HepG2 (cell line): ENCODE measurements around the gene SLC19A1. TPM values are rescaled to one million over a fixed set of nuclear protein-coding genes. Genes with fewer than 3 reads are reported as not detected.

Source experiments
- ATAC-seq: fragments of 200-7000 bp; cut with Tn5 transposase; 3 replicates; pipeline ENCODE4 v1.9.1; 2020; ENCODE audit warnings: mild to moderate bottlenecking, moderate library complexity
- BruUV-seq: library from RNA; stranded (reverse); fragments of 400-500 nt; replicated peaks from 2 replicates; lab custom pipeline; 2021; lab: Mats Ljungman, UMichigan
- CTCF ChIA-PET: fragments of 300-600 bp; formaldehyde crosslinking; extraction: SDS; loops from one replicate; lab custom pipeline; 2021; ENCODE audit warnings: low total read pairs, inconsistent platforms, low intra/inter-chr PET ratio; lab: Yijun Ruan, JAX
- POLR2A ChIA-PET: fragments of 350-600 bp; sonication (Branson Sonifier 250); formaldehyde crosslinking; loops from one replicate; lab custom pipeline; 2020; ENCODE audit warnings: antibody characterized with exemption, inconsistent platforms; lab: Yijun Ruan, JAX
- DNase-seq: peaks from one replicate; pipeline ENCODE4 v3.0.0-alpha.2; 2015; ENCODE audit warnings: low spot score
- FAIRE-seq: peaks from 3 replicates; lab custom pipeline; 2011; peaks lifted over from hg19 to GRCh38; lab: Jason Lieb, UNC
- H2AFZ ChIP-seq: one replicate; pipeline ENCODE4 v1.6.1; 2011; ENCODE audit warnings: low read length, inconsistent platforms
- H3K27ac ChIP-seq: fragments of 300-600 bp; 3 replicates; pipeline ENCODE4 v1.8.0; 2011; ENCODE audit warnings: mixed run types, mild to moderate bottlenecking, mixed read lengths, low read length, inconsistent platforms; ENCODE audit not compliant: insufficient read depth; ENCODE audit errors: extremely low read length
- H3K27me3 ChIP-seq, 2 experiments: fragments of 200-600 bp in 1 of 2; 2 replicates in 1 of 2; 3 replicates in 1 of 2; pipeline versions ENCODE4 v1.6.0 to v1.8.0; 2011; ENCODE audit warnings: low read length in 2 of 2, mild to moderate bottlenecking in 2 of 2, moderate library complexity in 2 of 2, inconsistent platforms in 1 of 2; ENCODE audit not compliant: insufficient read depth in 2 of 2, control insufficient read depth in 1 of 2
- H3K36me3 ChIP-seq, 2 experiments: fragments of 200-600 bp in 1 of 2; replicated peaks in 1 of 2; 2 replicates in 1 of 2; 3 replicates in 1 of 2; pipeline versions ENCODE4 v1.5.1 to v1.8.0; 2011; ENCODE audit warnings: low read length in 2 of 2, inconsistent platforms in 1 of 2; ENCODE audit not compliant: insufficient read depth in 2 of 2, control insufficient read depth in 1 of 2
- H3K4me1 ChIP-seq: 2 replicates; pipeline ENCODE4 v1.5.1; 2012; ENCODE audit warnings: low read length, inconsistent platforms; ENCODE audit not compliant: insufficient read depth
- H3K4me2 ChIP-seq: 2 replicates; pipeline ENCODE4 v1.6.0; 2011; ENCODE audit warnings: low read depth, low read length, inconsistent platforms
- H3K4me3 ChIP-seq, 3 experiments: fragments of 200-600 bp in 1 of 3; sonication (generic), shearing (Covaris generic) in 1 of 3; replicated peaks in 1 of 3; 2 replicates each; pipeline ENCODE4 v1.5.1; 2011 to 2016; ENCODE audit warnings: low read length in 3 of 3, inconsistent platforms in 2 of 3, low read depth in 2 of 3, mild to moderate bottlenecking in 2 of 3, control low read depth in 1 of 3, mixed read lengths in 1 of 3; ENCODE audit not compliant: insufficient read depth in 1 of 3
- H3K79me2 ChIP-seq: one replicate; pipeline ENCODE4 v1.6.1; 2011; ENCODE audit warnings: low read length, inconsistent platforms; ENCODE audit not compliant: insufficient read depth
- H3K9ac ChIP-seq: 2 replicates; pipeline ENCODE4 v1.6.0; 2011; ENCODE audit warnings: mild to moderate bottlenecking, low read depth, low read length, inconsistent platforms; ENCODE audit not compliant: insufficient read depth
- H3K9me3 ChIP-seq: 2 replicates; pipeline ENCODE4 v1.5.1; 2012; ENCODE audit warnings: mild to moderate bottlenecking, low read length
- H4K20me1 ChIP-seq: 2 replicates; pipeline ENCODE4 v1.6.0; 2011; ENCODE audit warnings: inconsistent platforms, mild to moderate bottlenecking, low read length, moderate library complexity; ENCODE audit not compliant: insufficient read depth
- CTCF ChIP-seq: sonication (generic); formaldehyde crosslinking; IDR thresholded peaks from 2 replicates; pipeline ENCODE4 v1.5.0; 2020; ENCODE audit warnings: mild to moderate bottlenecking, missing genetic modification reagents, moderate library complexity
- GATAD1 ChIP-seq: IDR thresholded peaks from 2 replicates; pipeline ENCODE4 v1.6.1; 2016; ENCODE audit warnings: missing genetic modification reagents, missing compliant biosample characterization
- THAP9 ChIP-seq: sonication (generic); formaldehyde crosslinking; IDR thresholded peaks from 2 replicates; pipeline ENCODE4; 2020; ENCODE audit warnings: missing genetic modification reagents, mild to moderate bottlenecking, borderline replicate concordance
- WGBS: methylation state at CpG from one replicate; pipeline ENCODE4 v1.1.6; 2017; ENCODE audit warnings: low lambda C conversion rate; 5-methylcytosine and 5-hydroxymethylcytosine counted together
- in situ Hi-C: cut with HindIII; loops from 2 replicates; pipeline ENCODE4 v1.10.0; 2017; ENCODE audit warnings: low pct_unique_long_range_greater_than_20kb; ENCODE audit not compliant: extremely low pct_ligation_motif_present
- intact Hi-C: fragments of 100-400 bp; cut with micrococcal nuclease; formaldehyde crosslinking; loops from one replicate; pipeline ENCODE4 v1.10.0; 2022; ENCODE audit not compliant: unreplicated experiment
- polyA plus RNA-seq, 8 experiments: library from polyadenylated mRNA; depleted of rRNA in 3 of 8; stranded (reverse) in 7 of 8; unstranded in 1 of 8; fragments of >200 nt; fragmentation: Illumina TruSeq in 4 of 8; extraction: Trizol in 4 of 8; gene quantifications; 2 replicates each; pipeline versions ENCODE4 v1.2.1 to v1.2.3, GENCODE V29; 2011 to 2016; ENCODE audit warnings: low read depth in 4 of 8, missing spikeins in 1 of 8, mixed read lengths in 1 of 8; ENCODE audit not compliant: insufficient read depth in 1 of 8
- total RNA-seq, 5 experiments: library from RNA; depleted of rRNA; stranded (reverse); fragments of >200 nt; fragmentation: Illumina TruSeq; extraction: Trizol; gene quantifications; 2 replicates each; pipeline ENCODE4 v1.2.3, GENCODE V29; 2016; ENCODE audit warnings: low read depth in 1 of 5

The SLC19A1 gene
- total and polyA plus RNA-seq, 2 of the 13 experiments (the other 11 are each of a cell fraction or from before 2014, with no cell fraction given), result 21.8 to 23.0 TPM

GRCh38 chr21:45551783-45552695 lies 9.8 kb upstream of the SLC19A1 start:
- Histone ChIP-seq H3K9me3 (no peaks in the 10 kb centered on the region), H3K27me3 (peaks cover 5 to 46% of the 10 kb centered on the region in 2 experiments; a peak in 4 of 5 replicates), H2AFZ (no peak overlapping the region), H3K4me2 (no peak overlapping the region), H4K20me1 (no peaks in the 10 kb centered on the region), H3K27ac (no peak overlapping the region), H3K4me3 (peak overlapping the region in 1 of 3 experiments; percentile 39; a peak in 1 of 6 replicates), H3K36me3 (no peaks in the 10 kb centered on the region), H3K79me2 (no peaks in the 10 kb centered on the region), H3K9ac (no peak overlapping the region), H3K4me1 (peaks cover 57% of the 10 kb centered on the region)
- ChIA-PET POLR2A (no interaction called here), CTCF (no interaction called here)
- BruUV-seq, result no TSS peak
- DNase-seq, result no peak
- FAIRE-seq, result no peak
- TF ChIP-seq THAP9 (CRISPR knock-in tag) (0 out of 2 replicates have a peak, but pooled peaks have one; percentile 22), CTCF (CRISPR knock-in tag) (0 out of 2 replicates have a peak, but pooled peaks have one; percentile 15), GATAD1 (CRISPR knock-in tag) (no peak)
- in situ Hi-C loops (no loop called here), intact Hi-C loops (no loop called here)
- no peak for ATAC-seq
- 73% methylated on average over 24 of the region's 35 CpGs for WGBS
